Measurements from ENCODE around the gene OR5A2.
A peak's percentile ranks its signal among the peaks of the same experiment; 100 is the strongest.
"Not testable (repeated sequence)": the region's sequence is repeated elsewhere in the genome, so short reads cannot be mapped to it uniquely, and the experiment has no call there.

OR5A2 gene

GRCh38 chr11:59426361-59427067 lies at the start of gene OR5A2:
Gene OR5A2, minus strand, starts transcription at chr11:59426413. Its CDS starts 3,460 bp downstream, at chr11:59422953.
- no peak for DNase-seq

- DNase-seq, result no peak
Measured at GRCh38 chr11:59475176-59475575, 49.0 kb upstream of the OR5A2 start.

DNA sequence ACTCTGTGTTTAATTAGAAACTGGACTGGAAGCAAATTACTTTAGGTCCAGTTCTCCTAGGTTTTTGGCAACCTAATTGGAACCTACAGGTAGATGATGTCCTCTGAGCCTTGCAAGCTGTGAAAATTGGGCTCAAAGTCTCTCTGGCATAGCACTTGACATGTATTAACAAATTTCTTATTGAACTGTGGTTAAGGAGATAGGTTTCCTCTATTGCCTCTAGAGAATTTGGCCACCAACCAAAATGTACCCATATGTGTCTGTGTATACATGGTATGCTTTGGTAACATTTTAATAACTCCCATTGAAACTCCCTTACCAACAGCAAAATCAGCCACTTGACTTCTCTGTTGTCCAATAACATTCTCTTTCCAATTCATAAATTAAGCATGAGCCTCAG lies 46.8 kb upstream of the OR5A2 start, which contains the start of gene OR4D10:
Gene OR4D10 (plus strand): TSS at position 301 of the 400 bp plus-strand sequence. CDS start 4,115 bp downstream, outside the sequence.
- DNase-seq, result no peak

DNA sequence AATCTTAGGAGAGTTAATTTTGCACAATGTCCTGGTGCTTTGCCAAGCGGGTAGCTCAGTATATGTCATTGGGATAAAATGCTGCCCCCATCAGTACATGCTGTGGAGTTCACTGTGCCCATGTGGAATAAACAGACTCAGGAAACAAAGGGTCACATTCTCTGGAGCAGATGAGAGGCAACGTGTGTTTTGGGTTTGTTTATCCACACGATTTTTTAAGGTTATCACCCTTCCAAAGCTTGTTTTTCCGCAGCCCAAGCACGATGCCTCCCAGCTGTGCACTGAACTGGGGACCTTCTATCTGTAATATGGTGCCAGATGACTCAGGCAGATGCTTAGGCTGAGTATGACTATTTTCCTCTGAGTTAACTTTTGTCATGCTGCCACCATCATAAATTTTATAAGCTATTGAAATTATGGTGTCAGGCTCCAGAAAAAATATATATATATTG lies 37.0 kb upstream of the OR5A2 start:
- DNase-seq, result no peak

DNA sequence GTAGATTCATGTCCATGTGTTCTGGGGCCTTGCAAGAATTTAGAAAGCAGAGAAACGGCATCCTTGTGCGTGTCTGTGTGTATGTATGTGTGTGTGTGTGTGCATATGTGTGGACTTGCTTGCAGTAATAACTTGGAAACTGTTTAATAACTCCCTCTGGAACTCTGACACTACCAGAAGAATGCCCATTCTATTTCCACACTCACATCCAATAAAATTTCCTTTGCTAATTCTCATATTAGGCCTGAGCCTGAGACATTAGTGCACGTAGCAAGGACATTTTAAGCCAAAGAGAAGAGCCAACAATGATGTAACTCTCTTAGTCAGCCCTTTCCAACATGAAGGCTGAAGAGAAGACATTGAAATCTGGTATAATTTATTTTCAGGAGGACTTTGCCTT lies 33.7 kb upstream of the OR5A2 start:
- DNase-seq, result no peak

GRCh38 chr11:59456661-59457060 lies 30.4 kb upstream of the OR5A2 start, which contains the start of gene OR4D6:
Gene OR4D6, plus strand, starts transcription at chr11:59456961. Its CDS starts 0 bp downstream, at chr11:59456961.
- no peak for DNase-seq

DNA sequence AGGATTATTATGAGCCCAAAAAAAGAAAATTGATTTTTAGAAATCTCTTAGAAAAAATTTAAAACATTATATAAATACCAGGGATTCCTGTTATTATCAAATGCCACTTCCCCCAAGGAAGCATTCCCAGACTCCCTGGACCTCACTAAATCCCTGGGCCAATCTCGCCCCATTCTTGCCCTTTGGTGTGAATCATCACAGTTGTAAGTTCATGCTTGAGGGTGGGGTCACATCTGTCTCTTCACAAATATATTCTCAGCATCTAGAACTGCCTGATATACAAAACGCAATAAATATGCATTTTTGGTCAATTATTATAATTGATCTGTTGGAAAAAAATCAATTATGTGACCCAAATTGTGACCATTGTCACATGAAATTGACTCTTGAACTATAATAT lies 22.3 kb upstream of the OR5A2 start:
- DNase-seq, result no peak

GRCh38 chr11:59445624-59446023 lies 19.4 kb upstream of the OR5A2 start:
- DNase-seq, result not testable (repeated sequence)

DNA sequence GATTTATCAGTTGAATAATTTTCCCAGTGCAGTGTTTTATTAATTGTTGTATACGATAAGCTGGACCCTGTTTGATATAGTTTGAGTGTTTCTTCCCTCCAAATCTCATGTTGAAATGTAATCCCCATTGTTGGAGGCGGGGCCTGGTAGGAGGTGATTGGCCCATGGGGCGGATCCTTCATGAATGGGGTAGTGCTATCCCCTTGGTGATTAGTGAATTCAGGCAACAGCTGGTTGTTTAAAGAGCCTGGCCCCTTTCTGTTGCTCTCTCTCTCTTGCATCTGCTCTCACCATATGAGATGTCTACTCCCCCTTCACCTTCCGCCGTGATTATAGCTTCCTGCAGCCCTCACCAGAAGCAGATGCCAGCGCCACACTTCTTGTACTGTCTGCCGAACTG lies 11.6 kb upstream of the OR5A2 start:
- DNase-seq, result no peak

GRCh38 chr11:59436169-59436568 lies 10.0 kb upstream of the OR5A2 start, which contains the start of gene OR5A1:
Gene OR5A1, plus strand, starts transcription at chr11:59436469. Its CDS starts 6,700 bp downstream, at chr11:59443169.
- no peak for DNase-seq

DNA sequence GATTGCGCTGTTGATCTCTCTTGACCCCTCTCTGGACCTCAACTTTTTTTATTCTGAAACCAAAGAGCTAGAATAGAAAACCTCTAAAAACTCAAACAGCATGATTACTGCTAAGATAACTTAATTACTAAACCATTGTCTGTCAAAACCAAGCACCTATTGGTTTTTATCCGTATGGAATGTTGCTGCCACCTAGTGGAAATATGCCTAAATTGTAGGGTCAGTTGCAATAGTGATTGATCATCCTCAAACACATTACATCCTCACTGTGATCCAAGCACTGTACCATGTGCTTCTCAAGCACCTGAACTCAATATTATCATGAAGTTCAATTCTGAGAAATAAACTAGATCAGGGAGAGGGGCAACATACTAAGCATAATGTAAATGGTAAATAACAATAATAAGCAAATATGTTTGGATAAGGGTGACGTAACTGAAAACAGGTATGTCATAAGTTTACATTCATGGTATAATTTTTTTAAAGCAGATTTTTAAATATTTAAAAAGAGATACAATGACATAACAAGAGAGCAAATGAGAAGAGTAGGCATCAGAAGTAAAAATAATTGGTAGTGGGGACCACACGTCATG lies 3.8 kb upstream of the OR5A2 start:
- peak; percentile 1 for DNase-seq

- DNase-seq, result no peak
Measured at GRCh38 chr11:59427068-59427382, 812 bp upstream of the OR5A2 start.

DNA sequence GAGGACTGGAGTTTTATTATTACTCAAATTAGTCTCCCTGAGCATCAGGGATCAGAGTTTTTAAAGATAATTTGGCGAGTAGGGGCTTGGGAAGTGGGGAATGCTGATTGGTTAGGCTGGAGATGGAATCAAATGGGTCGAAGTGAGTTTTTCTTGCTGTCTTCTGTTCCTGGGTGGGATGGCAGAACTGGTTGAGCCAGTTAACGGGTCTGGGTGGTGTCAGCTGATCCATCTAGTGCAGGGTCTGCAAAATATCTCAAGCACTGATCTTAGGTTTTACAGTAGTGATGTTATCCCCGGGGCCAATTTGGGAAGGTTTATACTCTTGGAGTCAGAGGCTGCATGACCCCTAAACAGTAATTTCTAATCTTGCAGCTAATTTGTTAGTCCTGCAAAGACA lies 1.1 kb downstream of the OR5A2 start:
- DNase-seq, result no peak

DNA sequence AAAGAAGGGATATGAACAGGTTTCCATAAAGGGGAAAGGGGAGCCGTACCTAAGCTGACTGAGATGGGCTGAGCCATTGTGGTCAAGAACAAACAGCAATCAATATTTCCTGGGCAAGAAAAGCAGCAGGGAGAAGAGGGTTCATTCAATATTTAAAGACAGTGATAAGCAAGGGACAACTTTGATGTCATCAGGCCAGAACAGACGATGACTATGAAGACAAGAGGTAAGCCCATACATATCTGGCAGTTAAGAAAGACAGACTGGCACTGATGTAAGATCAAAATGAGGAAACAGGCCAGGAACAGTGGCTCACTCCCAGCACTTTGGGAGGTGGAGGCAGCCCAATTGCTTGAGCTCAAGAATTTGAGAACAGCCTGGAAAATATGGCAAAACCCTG lies 2.4 kb downstream of the OR5A2 start:
- DNase-seq, result no peak

DNA sequence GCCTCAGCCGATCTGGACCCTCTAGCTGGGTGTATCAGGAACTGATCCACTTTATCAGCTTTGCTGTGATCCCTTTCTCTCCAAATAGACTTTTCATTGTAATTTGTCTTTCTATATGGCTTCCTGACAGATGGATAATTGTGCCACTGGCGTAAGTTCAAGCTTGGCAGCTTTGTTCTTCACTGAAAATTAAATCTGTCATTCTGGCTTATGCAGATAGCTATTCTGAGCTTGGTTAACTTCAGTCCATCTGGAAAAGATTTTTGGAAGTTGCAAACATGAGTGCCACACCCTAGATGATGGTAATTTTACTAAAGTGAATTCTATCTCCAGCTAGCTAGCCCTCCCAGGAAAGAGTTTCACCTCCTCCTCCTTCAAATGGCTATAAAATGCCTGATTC lies 8.1 kb downstream of the OR5A2 start:
- DNase-seq, result no peak

DNA sequence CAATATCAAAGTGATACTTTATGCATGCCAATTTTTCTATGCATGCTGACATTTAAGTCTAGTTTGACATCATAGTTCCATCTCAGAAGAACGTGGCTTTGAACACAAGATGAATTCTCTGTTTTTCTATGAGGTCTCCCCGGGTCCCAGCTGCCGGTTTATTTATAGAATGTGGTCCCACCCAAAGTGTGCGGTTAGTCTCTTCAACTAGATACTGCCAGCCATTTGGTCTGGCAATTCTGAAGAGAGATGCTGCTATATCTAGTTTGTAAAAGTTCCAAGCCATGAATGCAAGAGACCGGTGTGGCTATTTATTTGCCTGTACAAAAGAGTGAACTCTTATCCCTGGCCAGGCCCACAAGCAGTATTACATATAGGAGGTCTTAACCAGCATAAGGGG lies 9.2 kb downstream of the OR5A2 start:
- DNase-seq, result no peak

- DNase-seq, result no peak
Measured at GRCh38 chr11:59416613-59417012, 9.6 kb downstream of the OR5A2 start.

- no peak for DNase-seq
Measured at GRCh38 chr11:59415111-59415510, 11.1 kb downstream of the OR5A2 start.

DNA sequence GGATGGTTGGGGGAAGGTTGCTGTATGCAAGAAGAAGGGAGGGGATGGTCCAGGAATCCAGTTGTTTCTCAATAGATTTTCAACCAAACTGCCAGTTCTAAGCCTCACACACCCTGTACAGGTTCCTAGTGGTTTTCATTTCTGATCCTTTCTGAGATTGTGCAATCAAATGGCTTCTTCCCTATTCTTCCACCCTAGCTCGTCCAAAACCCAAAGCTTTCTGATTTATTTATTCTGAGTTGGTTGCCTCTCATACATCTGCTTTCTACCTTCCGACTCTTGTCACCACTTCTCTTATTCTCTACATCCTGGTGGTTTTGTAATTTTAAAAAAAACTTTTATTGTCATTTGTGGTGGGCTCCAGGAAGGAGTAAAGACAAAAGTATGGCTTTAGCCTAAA lies 12.6 kb downstream of the OR5A2 start:
- no peak for DNase-seq

GRCh38 chr11:59403546-59403945 lies 22.7 kb downstream of the OR5A2 start:
- no peak for DNase-seq

DNA sequence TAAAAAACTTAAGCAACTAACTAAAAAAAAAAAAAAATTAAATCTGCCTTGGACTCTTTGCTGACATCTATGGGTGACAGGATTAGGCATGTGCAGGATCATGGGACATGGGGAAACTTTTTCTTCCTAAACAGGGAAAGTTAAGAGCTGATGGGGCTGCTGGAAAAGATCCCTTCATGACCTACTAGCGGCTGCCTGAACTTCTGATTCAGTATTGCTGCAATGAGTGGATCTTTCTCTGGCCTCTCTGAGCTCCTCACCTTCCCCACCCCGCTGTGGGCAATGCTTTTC lies 25.0 kb downstream of the OR5A2 start:
- DNase-seq, result no peak

DNA sequence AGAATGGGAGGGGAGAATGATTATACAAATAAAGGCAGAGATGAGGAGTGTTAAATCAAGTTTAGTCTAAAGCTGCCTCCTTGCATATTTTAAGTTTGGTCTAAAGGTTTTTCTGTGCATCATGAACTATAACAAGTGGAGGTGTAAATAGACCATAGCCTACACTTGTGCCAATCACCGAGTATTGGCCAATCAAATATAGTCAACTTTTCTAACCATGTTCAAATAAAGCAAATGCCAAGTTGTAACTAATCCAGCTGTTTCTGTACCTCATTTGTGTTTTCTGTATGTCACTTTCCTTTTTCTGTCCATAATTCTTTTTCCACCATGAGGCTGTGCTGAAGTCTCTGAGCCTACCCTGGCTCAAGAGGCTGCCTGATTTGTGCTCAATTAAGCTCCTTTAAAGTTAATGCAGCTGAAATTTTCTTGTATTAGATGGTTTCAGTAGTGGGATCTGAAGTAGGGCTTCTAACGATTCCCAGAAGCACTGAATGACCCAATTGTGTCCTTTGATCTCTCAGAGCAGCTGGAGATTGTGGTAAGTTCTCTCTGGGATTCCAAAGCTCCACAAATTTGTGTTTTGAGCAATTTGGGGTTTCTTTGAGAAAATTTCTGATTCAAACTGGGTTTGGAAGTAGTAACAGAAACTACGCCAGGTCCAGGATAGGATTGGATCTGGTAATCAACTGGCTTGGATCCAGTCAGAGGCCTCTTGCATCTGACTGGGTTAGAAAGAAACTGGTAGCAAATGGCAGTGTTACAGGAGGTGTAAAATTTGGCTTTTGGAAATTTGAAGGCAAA lies 25.6 kb downstream of the OR5A2 start:
- no peak for DNase-seq

DNA sequence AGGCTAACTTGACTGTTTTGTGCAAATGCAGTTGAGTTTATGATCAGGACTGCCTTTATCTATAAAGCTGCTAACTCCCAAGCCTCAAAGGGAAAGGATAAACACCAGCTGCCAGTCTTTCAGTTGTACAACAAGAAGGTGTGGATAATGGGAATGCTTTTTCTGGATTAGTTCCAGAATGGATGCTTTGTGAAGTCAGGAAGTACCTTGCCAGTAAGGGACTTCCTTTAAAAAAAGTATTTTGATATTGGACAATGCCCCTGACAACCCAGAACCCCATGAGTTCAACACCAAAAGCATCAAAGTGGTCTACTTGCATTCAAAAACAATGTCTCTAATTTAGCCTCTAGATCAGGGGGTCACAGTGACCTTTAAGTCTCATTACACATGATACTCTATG lies 32.0 kb downstream of the OR5A2 start:
- no peak for DNase-seq

All from NCI-H510A treated with DMSO at 0.1 percent for 48 hours (cell line).